ENCODE data around the gene IPPK.

GRCh38 chr9:92590377-92590776 lies 79.6 kb downstream of the IPPK start:
- TF ChIP-seq POLR2A (IDR thresholded peaks at IDR 0.05) (no peak), CTCF (IDR thresholded peaks at IDR 0.05) (no peak)

Measured in lower leg skin (tissue), 3 donors.